ENCODE data around the gene ST13. TPM values are rescaled to one million over a fixed set of nuclear protein-coding genes. Genes with fewer than 3 reads are reported as not detected.

The ST13 gene
- total RNA-seq, 2 experiments from 2014 or later: 141 to 148 TPM

Small RNAs within 50 kb of the gene (microRNA-seq; reads per million reads assigned to microRNA genes)
- gene MIR4766: 11.5 reads per million, percentile 27 among the genes with 10 or more reads in this experiment

Other genes with a start within 250 kb of the ST13 start
- 10 to 100 TPM; 65.0 to 65.1 TPM for gene MRTFA, start 219.9 kb downstream of the ST13 start, total RNA-seq
- not detected for gene MCHR1, start 177.2 kb downstream of the ST13 start, total RNA-seq
- gene SLC25A17, start 37.3 kb downstream of the ST13 start, total RNA-seq: 10 to 100 TPM; 20.0 to 24.1 TPM
- gene XPNPEP3, start 509 bp upstream of the ST13 start, total RNA-seq: 10 to 100 TPM; 14.6 TPM
- not detected for gene DNAJB7, start 5.5 kb upstream of the ST13 start, total RNA-seq
- gene RBX1, start 94.7 kb upstream of the ST13 start, total RNA-seq: 10 to 100 TPM; 84.0 to 87.9 TPM
- gene EP300, start 236.0 kb upstream of the ST13 start, total RNA-seq: 10 to 100 TPM; 59.2 to 65.2 TPM